ENCODE results near the gene TNIK. TPM values are rescaled to one million over a fixed set of nuclear protein-coding genes. Genes with fewer than 3 reads are reported as not detected.

The TNIK gene
- total RNA-seq, 4 donors from 2014 or later, result 1.5 to 20.3 (median 7.7) TPM

- DNase-seq, result no peak
- TF ChIP-seq CTCF (IDR thresholded peaks at IDR 0.05) (peak; percentile 20 to 41 (median 30)), POLR2A (IDR thresholded peaks at IDR 0.05) (no peak)
- no peaks in the 10 kb centered on the region for H3K36me3 ChIP-seq
- H3K4me3 ChIP-seq, result no peak overlapping the region
- intact Hi-C loops (cut with DNase I; ENCODE audit: low total_unique reads), result no loop called here
- H3K9me3 ChIP-seq, result no peaks in the 10 kb centered on the region
- H3K27ac ChIP-seq, result no peak overlapping the region
- H3K4me1 ChIP-seq, result no peaks in the 10 kb centered on the region
- H3K27me3 ChIP-seq, result no peaks in the 10 kb centered on the region
These were observed 410.3 kb downstream of the TNIK start for GRCh38 chr3:171049861-171050444.

- Histone ChIP-seq H3K4me3 (no peak overlapping the region), H3K27me3 (no peaks in the 10 kb centered on the region), H3K27ac (no peak overlapping the region), H3K9me3 (no peaks in the 10 kb centered on the region), H3K36me3 (no peaks in the 10 kb centered on the region), H3K4me1 (no peaks in the 10 kb centered on the region)
- DNase-seq, result no peak
- intact Hi-C loops (cut with DNase I; ENCODE audit: low total_unique reads), result no loop called here
- no peak for TF ChIP-seq POLR2A (IDR thresholded peaks at IDR 0.05)
These were observed 413.4 kb downstream of the TNIK start for GRCh38 chr3:171046760-171047159.

GRCh38 chr3:171044835-171045793 is 415.1 kb downstream of the TNIK start:
- intact Hi-C loops (cut with DNase I; ENCODE audit: low total_unique reads), result no loop called here
- H3K27ac ChIP-seq, result no peak overlapping the region
- TF ChIP-seq CTCF (IDR thresholded peaks at IDR 0.05) (no peak), POLR2A (IDR thresholded peaks at IDR 0.05) (no peak)

GRCh38 chr3:171044384-171044783 is 415.8 kb downstream of the TNIK start:
- Histone ChIP-seq H3K27me3 (no peaks in the 10 kb centered on the region), H3K27ac (no peak overlapping the region), H3K9me3 (no peaks in the 10 kb centered on the region), H3K4me1 (no peaks in the 10 kb centered on the region), H3K4me3 (no peak overlapping the region), H3K36me3 (no peaks in the 10 kb centered on the region)
- intact Hi-C loops (cut with DNase I; ENCODE audit: low total_unique reads), result no loop called here
- no peak for DNase-seq
- TF ChIP-seq POLR2A (IDR thresholded peaks at IDR 0.05) (no peak), CTCF (IDR thresholded peaks at IDR 0.05) (no peak)

More at GRCh38 chr3:171044835-171045793, 415.1 kb downstream of the TNIK start:
- Histone ChIP-seq H3K36me3 (no peaks in the 10 kb centered on the region), H3K4me1 (no peaks in the 10 kb centered on the region), H3K9me3 (no peaks in the 10 kb centered on the region), H3K27me3 (no peaks in the 10 kb centered on the region), H3K4me3 (no peak overlapping the region)
- no peak for DNase-seq

- no peaks in the 10 kb centered on the region for H3K4me1 ChIP-seq
- no peaks in the 10 kb centered on the region for H3K27me3 ChIP-seq
- no peaks in the 10 kb centered on the region for H3K9me3 ChIP-seq
- intact Hi-C loops (cut with DNase I; ENCODE audit: low total_unique reads), result no loop called here
- H3K4me3 ChIP-seq, result no peak overlapping the region
- no peak overlapping the region for H3K27ac ChIP-seq
- H3K36me3 ChIP-seq, result no peaks in the 10 kb centered on the region
- TF ChIP-seq POLR2A (IDR thresholded peaks at IDR 0.05), result no peak
- TF ChIP-seq CTCF (IDR thresholded peaks at IDR 0.05), result no peak
- no peak for DNase-seq
These were observed 420.5 kb downstream of the TNIK start for GRCh38 chr3:171039674-171040073.

Measured in uterus (tissue), 4 donors.